RWPE2 (cell line): Measurements from ENCODE around the gene MT1F.

Experiments
- ATAC-seq: fragments of 200-7000 bp; cut with Tn5 transposase; 3 replicates; pipeline ENCODE4 v1.9.1; 2021; ENCODE audit warnings: low read depth
- DNase-seq: peaks from one replicate; pipeline ENCODE4 v3.0.0-alpha.2; 2020; ENCODE audit warnings: low spot score
- H3K27ac ChIP-seq: fragments of 450-650 bp; 2 replicates; pipeline ENCODE4 v1.5.1; 2017; ENCODE audit warnings: mild to moderate bottlenecking; ENCODE audit not compliant: poor library complexity, severe bottlenecking
- H3K27me3 ChIP-seq: fragments of 250-450 bp; sonication (Bioruptor Pico); 2 replicates; pipeline ENCODE4 v1.5.1; 2021; ENCODE audit warnings: mild to moderate bottlenecking, moderate library complexity; ENCODE audit not compliant: insufficient read depth, poor library complexity, severe bottlenecking
- H3K36me3 ChIP-seq: fragments of 250-450 bp; sonication (Bioruptor Pico); 2 replicates; pipeline ENCODE4 v1.5.1; 2020; ENCODE audit warnings: low read depth, mild to moderate bottlenecking, moderate library complexity
- H3K4me1 ChIP-seq: fragments of 250-450 bp; sonication (Bioruptor Pico); 2 replicates; pipeline ENCODE4 v1.5.1; 2021; ENCODE audit warnings: mild to moderate bottlenecking, moderate library complexity; ENCODE audit not compliant: insufficient read depth, poor library complexity, severe bottlenecking
- H3K4me3 ChIP-seq: fragments of 250-450 bp; sonication (Bioruptor Pico); 2 replicates; pipeline ENCODE4 v1.5.1; 2021; ENCODE audit warnings: mild to moderate bottlenecking, moderate library complexity; ENCODE audit not compliant: severe bottlenecking
- H3K9me3 ChIP-seq: fragments of 250-450 bp; sonication (Bioruptor Pico); 2 replicates; pipeline ENCODE4 v1.5.1; 2021; ENCODE audit warnings: mild to moderate bottlenecking, moderate library complexity; ENCODE audit not compliant: severe bottlenecking
- CTCF ChIP-seq: fragments of 450-650 bp; IDR thresholded peaks from one replicate; pipeline ENCODE4 v1.5.1; 2017; ENCODE audit warnings: mild to moderate bottlenecking, moderate library complexity; ENCODE audit not compliant: poor library complexity, severe bottlenecking

MT1F gene

GRCh38 chr16:56615353-56615752 lies 42.4 kb upstream of the MT1F start:
- Histone ChIP-seq H3K4me3 (no peak overlapping the region), H3K27me3 (no peaks in the 10 kb centered on the region), H3K9me3 (no peaks in the 10 kb centered on the region), H3K36me3 (no peaks in the 10 kb centered on the region), H3K27ac (peak overlapping the region; percentile 100), H3K4me1 (peaks cover 50% of the 10 kb centered on the region)
- DNase-seq (no peak), ATAC-seq (peak; percentile 11; the same call in 1 of the 3 replicates)
- no peak for TF ChIP-seq CTCF

GRCh38 chr16:56616608-56617211 lies 41.0 kb upstream of the MT1F start:
- ATAC-seq (no peak), DNase-seq (no peak)
- H3K36me3 ChIP-seq: no peaks in the 10 kb centered on the region

GRCh38 chr16:56617212-56618085 lies 40.3 kb upstream of the MT1F start:
- H3K27ac ChIP-seq: no peak overlapping the region

More at GRCh38 chr16:56616608-56617211, 41.0 kb upstream of the MT1F start:
- peaks cover 37% of the 10 kb centered on the region for H3K4me1 ChIP-seq
- no peaks in the 10 kb centered on the region for H3K27me3 ChIP-seq
- H3K4me3 ChIP-seq: no peak overlapping the region
- H3K9me3 ChIP-seq: no peaks in the 10 kb centered on the region
- no peak overlapping the region for H3K27ac ChIP-seq
- no peak for TF ChIP-seq CTCF

GRCh38 chr16:56618138-56618537 lies 39.6 kb upstream of the MT1F start:
- no peaks in the 10 kb centered on the region for H3K36me3 ChIP-seq
- peaks cover 25% of the 10 kb centered on the region for H3K4me1 ChIP-seq
- H3K9me3 ChIP-seq: no peaks in the 10 kb centered on the region
- no peak for ATAC-seq
- H3K27me3 ChIP-seq: no peaks in the 10 kb centered on the region
- H3K4me3 ChIP-seq: no peak overlapping the region
- DNase-seq: no peak
- H3K27ac ChIP-seq: no peak overlapping the region
- no peak for TF ChIP-seq CTCF

More at GRCh38 chr16:56617212-56618085, 40.3 kb upstream of the MT1F start:
- Histone ChIP-seq H3K4me1 (peaks cover 32% of the 10 kb centered on the region), H3K9me3 (no peaks in the 10 kb centered on the region), H3K27me3 (no peaks in the 10 kb centered on the region), H3K36me3 (no peaks in the 10 kb centered on the region), H3K4me3 (no peak overlapping the region)
- TF ChIP-seq CTCF: no peak
- ATAC-seq (no peak), DNase-seq (no peak)
